ENCODE measurements around the gene SLC16A10. TPM values are rescaled to one million over a fixed set of nuclear protein-coding genes. Genes with fewer than 3 reads are reported as not detected.
"Not testable (repeated sequence)": the region's sequence is repeated elsewhere in the genome, so short reads cannot be mapped to it uniquely, and the experiment has no call there.

SLC16A10 gene
- total RNA-seq, 4 donors from 2014 or later = 0.15 to 3.4 (median 1.6) TPM

DNA sequence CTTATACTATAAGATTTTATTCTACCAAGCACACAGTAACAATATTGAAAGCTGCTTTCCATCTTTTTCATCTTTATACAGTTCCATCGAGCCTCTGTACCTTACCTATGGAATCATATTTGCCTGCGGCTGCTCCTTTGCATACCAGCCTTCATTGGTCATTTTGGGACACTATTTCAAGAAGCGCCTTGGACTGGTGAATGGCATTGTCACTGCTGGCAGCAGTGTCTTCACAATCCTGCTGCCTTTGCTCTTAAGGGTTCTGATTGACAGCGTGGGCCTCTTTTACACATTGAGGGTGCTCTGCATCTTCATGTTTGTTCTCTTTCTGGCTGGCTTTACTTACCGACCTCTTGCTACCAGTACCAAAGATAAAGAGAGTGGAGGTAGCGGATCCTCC is 89.8 kb downstream of the SLC16A10 start:
- Histone ChIP-seq H3K27me3 (no peaks in the 10 kb centered on the region), H3K27ac (no peak overlapping the region), H3K4me3 (no peak overlapping the region), H3K4me1 (no peaks in the 10 kb centered on the region), H3K9me3 (no peaks in the 10 kb centered on the region), H3K36me3 (no peaks in the 10 kb centered on the region)
- intact Hi-C loops (cut with DNase I) = no loop called here
- 85 to 89% methylated on average over 6 of the region's 6 CpGs for WGBS, 2 donors
- DNase-seq = no peak
- no peak for TF ChIP-seq POLR2A (IDR thresholded peaks at IDR 0.05)
- TF ChIP-seq, protein P1, sequence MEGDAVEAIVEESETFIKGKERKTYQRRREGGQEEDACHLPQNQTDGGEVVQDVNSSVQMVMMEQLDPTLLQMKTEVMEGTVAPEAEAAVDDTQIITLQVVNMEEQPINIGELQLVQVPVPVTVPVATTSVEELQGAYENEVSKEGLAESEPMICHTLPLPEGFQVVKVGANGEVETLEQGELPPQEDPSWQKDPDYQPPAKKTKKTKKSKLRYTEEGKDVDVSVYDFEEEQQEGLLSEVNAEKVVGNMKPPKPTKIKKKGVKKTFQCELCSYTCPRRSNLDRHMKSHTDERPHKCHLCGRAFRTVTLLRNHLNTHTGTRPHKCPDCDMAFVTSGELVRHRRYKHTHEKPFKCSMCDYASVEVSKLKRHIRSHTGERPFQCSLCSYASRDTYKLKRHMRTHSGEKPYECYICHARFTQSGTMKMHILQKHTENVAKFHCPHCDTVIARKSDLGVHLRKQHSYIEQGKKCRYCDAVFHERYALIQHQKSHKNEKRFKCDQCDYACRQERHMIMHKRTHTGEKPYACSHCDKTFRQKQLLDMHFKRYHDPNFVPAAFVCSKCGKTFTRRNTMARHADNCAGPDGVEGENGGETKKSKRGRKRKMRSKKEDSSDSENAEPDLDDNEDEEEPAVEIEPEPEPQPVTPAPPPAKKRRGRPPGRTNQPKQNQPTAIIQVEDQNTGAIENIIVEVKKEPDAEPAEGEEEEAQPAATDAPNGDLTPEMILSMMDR (IDR thresholded peaks at IDR 0.05) = no peak

DNA sequence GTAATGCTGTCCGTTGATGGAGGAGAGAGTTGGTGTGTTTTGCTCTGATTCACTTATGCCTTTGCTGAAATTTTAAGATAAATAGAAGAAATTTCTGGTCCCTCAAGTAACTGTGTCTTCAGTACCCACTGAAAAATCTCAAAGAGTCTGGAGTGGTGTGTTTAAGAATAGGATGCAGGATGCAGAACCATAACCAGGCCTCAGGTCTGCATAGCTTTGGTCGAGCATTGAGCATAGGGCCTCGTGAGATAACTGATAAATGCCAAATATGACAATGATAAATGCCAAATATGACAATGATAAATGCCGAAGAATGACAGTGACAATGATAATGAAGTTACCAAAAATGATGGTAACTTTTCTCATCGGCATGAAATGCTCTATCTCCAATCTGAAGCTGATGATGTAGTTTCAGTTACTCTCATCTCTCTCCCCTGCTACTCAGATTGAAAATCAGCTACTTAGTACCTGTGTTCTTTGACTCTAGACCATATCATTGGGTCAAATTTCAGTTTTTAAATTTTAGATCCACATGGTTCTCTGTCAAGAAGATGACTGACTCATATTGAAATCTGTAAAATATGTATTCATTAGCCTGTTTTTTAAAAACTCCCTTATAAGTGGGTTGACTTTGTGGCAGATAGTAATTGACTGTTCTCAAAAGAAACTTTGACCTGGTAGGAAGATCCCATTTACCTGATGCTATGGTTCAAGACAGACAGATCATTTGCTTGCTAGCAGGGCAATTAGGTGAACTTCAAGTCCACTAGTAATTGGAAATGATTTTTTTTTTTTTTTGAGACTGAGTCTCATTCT is 96.6 kb downstream of the SLC16A10 start:
- no peak overlapping the region for H3K27ac ChIP-seq
- WGBS, 2 donors = 66 to 77% methylated on average over 5 of the region's 5 CpGs
- no peaks in the 10 kb centered on the region for H3K27me3 ChIP-seq
- no peaks in the 10 kb centered on the region for H3K9me3 ChIP-seq
- no peaks in the 10 kb centered on the region for H3K36me3 ChIP-seq
- H3K4me3 ChIP-seq = no peak overlapping the region
- H3K4me1 ChIP-seq = no peaks in the 10 kb centered on the region
- DNase-seq = no peak
- intact Hi-C loops (cut with DNase I) = no loop called here
- TF ChIP-seq, protein P1 (IDR thresholded peaks at IDR 0.05) = no peak
- no peak for TF ChIP-seq POLR2A (IDR thresholded peaks at IDR 0.05)

GRCh38 chr6:111184827-111185532 is 97.7 kb downstream of the SLC16A10 start:
- intact Hi-C loops (cut with DNase I) = no loop called here
- no peak for DNase-seq
- no peaks in the 10 kb centered on the region for H3K27me3 ChIP-seq
- no peaks in the 10 kb centered on the region for H3K9me3 ChIP-seq
- no peaks in the 10 kb centered on the region for H3K36me3 ChIP-seq
- TF ChIP-seq, protein P1 (IDR thresholded peaks at IDR 0.05) = no peak
- H3K4me1 ChIP-seq = no peaks in the 10 kb centered on the region
- H3K27ac ChIP-seq = no peak overlapping the region
- 78 to 88% methylated on average over 4 to 5 of the region's 6 CpGs for WGBS, 2 donors
- no peak overlapping the region for H3K4me3 ChIP-seq

GRCh38 chr6:111185954-111186353 is 98.7 kb downstream of the SLC16A10 start:
- Histone ChIP-seq H3K9me3 (no peaks in the 10 kb centered on the region), H3K27me3 (no peaks in the 10 kb centered on the region), H3K36me3 (no peaks in the 10 kb centered on the region), H3K27ac (no peak overlapping the region), H3K4me1 (no peaks in the 10 kb centered on the region), H3K4me3 (no peak overlapping the region)
- TF ChIP-seq, protein P1 (IDR thresholded peaks at IDR 0.05) = no peak
- TF ChIP-seq POLR2A (IDR thresholded peaks at IDR 0.05) = no peak
- no peak for DNase-seq
- intact Hi-C loops (cut with DNase I) = no loop called here
- WGBS, 2 donors = 94 to 95% methylated on average over 2 of the region's 2 CpGs

DNA sequence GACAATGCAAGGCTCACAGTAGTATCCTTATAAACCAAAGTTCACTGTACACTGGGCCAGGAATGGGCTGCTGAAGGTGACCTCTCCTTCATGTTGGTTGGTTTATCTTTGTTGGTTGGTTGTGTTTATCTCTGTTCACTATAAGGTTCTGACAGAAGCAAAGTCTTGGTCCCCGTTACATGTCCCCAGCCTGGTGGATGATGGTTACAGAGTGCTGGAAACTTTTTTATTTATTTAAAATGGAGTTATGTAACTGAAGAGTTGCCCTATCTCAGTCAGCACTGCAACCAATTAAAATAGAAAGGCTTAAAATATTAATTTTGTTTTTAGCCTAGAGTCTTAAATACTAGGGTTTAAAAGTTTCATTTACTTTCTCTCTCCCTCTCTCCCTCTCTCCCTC is 100.6 kb downstream of the SLC16A10 start:
- intact Hi-C loops (cut with DNase I) = no loop called here
- Histone ChIP-seq H3K9me3 (no peaks in the 10 kb centered on the region), H3K4me3 (no peak overlapping the region), H3K27me3 (no peaks in the 10 kb centered on the region), H3K4me1 (no peaks in the 10 kb centered on the region), H3K36me3 (no peaks in the 10 kb centered on the region), H3K27ac (no peak overlapping the region)
- TF ChIP-seq, protein P1 (IDR thresholded peaks at IDR 0.05) = no peak
- no peak for TF ChIP-seq POLR2A (IDR thresholded peaks at IDR 0.05)
- WGBS, 2 donors = 86 to 100% methylated on average over 1 of the region's 1 CpG
- DNase-seq = no peak

GRCh38 chr6:111189666-111190210 is 102.4 kb downstream of the SLC16A10 start:
- H3K36me3 ChIP-seq; H3K9me3 ChIP-seq; H3K4me3 ChIP-seq; intact Hi-C loops (cut with DNase I); H3K27me3 ChIP-seq; H3K4me1 ChIP-seq; H3K27ac ChIP-seq; DNase-seq: not testable (repeated sequence)
- 75 to 93% methylated on average over 2 of the region's 2 CpGs for WGBS, 2 donors
